DND-41 (cell line): ENCODE results near the gene DNAJC12.

Source experiments
- EZH2 ChIP-seq: IDR thresholded peaks from 3 replicates; pipeline ENCODE4 v1.6.1; 2012; ENCODE audit warnings: borderline replicate concordance, low read depth, mild to moderate bottlenecking, moderate library complexity, low read length, inconsistent platforms; ENCODE audit not compliant: severe bottlenecking
- TF ChIP-seq, protein P1 (sequence below): IDR thresholded peaks from 2 replicates; pipeline ENCODE4 v1.5.1; 2012; ENCODE audit warnings: borderline replicate concordance, low read length, moderate library complexity, mild to moderate bottlenecking; ENCODE audit not compliant: poor library complexity, severe bottlenecking; ENCODE audit errors: extremely low read depth

DNA sequence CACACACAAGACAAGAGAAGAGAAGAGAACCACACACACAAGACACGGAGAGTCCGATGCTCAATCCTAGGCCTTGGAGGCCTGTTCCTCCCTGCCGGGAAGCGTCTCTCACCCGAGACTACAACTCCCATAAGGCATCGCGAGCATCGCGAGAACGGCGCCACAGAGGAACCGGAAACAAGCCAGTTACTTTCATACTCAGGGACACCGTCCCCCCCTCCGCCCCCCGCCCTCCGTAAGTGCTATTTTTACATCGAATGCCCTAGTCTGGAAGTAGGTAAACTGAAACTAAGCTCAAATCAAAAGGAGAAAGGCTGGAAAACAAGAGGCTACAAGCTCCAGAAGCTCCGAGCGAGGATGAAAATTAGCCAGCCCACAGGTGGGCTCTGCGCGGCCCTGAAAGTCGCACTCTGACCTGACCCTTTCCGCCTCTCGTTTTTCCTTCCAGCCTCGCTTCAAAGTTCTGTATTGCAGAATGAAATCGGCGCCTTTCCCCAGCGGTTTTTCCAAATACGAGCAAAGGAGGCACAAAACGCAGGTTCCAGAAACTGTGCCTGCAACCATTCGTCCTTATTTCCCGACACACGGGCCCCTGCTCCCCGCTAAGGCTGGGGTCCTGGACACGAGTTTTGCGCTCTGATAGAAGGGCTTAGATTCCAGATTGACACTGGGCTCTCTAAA, 11.5 kb upstream of the DNAJC12 start:
- TF ChIP-seq, protein P1, sequence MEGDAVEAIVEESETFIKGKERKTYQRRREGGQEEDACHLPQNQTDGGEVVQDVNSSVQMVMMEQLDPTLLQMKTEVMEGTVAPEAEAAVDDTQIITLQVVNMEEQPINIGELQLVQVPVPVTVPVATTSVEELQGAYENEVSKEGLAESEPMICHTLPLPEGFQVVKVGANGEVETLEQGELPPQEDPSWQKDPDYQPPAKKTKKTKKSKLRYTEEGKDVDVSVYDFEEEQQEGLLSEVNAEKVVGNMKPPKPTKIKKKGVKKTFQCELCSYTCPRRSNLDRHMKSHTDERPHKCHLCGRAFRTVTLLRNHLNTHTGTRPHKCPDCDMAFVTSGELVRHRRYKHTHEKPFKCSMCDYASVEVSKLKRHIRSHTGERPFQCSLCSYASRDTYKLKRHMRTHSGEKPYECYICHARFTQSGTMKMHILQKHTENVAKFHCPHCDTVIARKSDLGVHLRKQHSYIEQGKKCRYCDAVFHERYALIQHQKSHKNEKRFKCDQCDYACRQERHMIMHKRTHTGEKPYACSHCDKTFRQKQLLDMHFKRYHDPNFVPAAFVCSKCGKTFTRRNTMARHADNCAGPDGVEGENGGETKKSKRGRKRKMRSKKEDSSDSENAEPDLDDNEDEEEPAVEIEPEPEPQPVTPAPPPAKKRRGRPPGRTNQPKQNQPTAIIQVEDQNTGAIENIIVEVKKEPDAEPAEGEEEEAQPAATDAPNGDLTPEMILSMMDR: no peak
- no peak for TF ChIP-seq EZH2
